MCF 10A (cell line): ENCODE results near the gene SMYD3. TPM values are rescaled to one million over a fixed set of nuclear protein-coding genes. Genes with fewer than 3 reads are reported as not detected.

ENCODE experiments used
- BruUV-seq: library from RNA; stranded (reverse); fragments of 400-500 nt; replicated peaks from 2 replicates; lab custom pipeline; 2021; lab: Mats Ljungman, UMichigan
- CTCF ChIA-PET: fragments of 300-600 bp; sonication (Branson Sonifier 250); formaldehyde crosslinking; extraction: SDS; loops from one replicate; lab custom pipeline; 2021; ENCODE audit warnings: antibody characterized with exemption, inconsistent platforms; lab: Yijun Ruan, JAX
- POLR2A ChIA-PET: fragments of 300-600, 350-650 bp; sonication (Branson Sonifier 250); formaldehyde crosslinking; extraction: SDS; loops from one replicate; lab custom pipeline; 2020; ENCODE audit warnings: antibody characterized with exemption, inconsistent platforms; lab: Yijun Ruan, JAX
- DNase-seq: peaks from one replicate; pipeline ENCODE4 v3.0.0-alpha.2; 2018; ENCODE audit not compliant: unreplicated experiment
- H3K27ac Mint-ChIP-seq: one replicate; pipeline ENCODE4 v1.8.0; 2022; ENCODE audit warnings: mild to moderate bottlenecking, low read depth, mixed read lengths; ENCODE audit not compliant: unreplicated experiment
- H3K27me3 Mint-ChIP-seq: one replicate; pipeline ENCODE4 v1.8.0; 2022; ENCODE audit warnings: mixed read lengths; ENCODE audit not compliant: insufficient read depth, unreplicated experiment
- H3K36me3 Mint-ChIP-seq: one replicate; pipeline ENCODE4 v1.8.0; 2022; ENCODE audit warnings: mild to moderate bottlenecking, moderate library complexity, mixed read lengths; ENCODE audit not compliant: insufficient read depth, unreplicated experiment
- H3K4me1 Mint-ChIP-seq: one replicate; pipeline ENCODE4 v1.8.0; 2022; ENCODE audit warnings: mixed read lengths; ENCODE audit not compliant: insufficient read depth, unreplicated experiment
- H3K4me3 Mint-ChIP-seq: one replicate; pipeline ENCODE4 v1.8.0; 2022; ENCODE audit warnings: mild to moderate bottlenecking, moderate library complexity, mixed read lengths; ENCODE audit not compliant: unreplicated experiment
- H3K9me3 Mint-ChIP-seq: one replicate; pipeline ENCODE4 v1.8.0; 2022; ENCODE audit warnings: mixed read lengths; ENCODE audit not compliant: unreplicated experiment
- CTCF ChIP-seq: fragments of 200-600 bp; IDR thresholded peaks from one replicate; pipeline ENCODE4 v1.8.0; 2022; ENCODE audit warnings: antibody characterized with exemption, mild to moderate bottlenecking; ENCODE audit not compliant: unreplicated experiment
- intact Hi-C: fragments of 100-400 bp; cut with micrococcal nuclease; formaldehyde crosslinking; loops from 2 replicates; pipeline ENCODE4 v1.14.1; 2022
- total RNA-seq: library from RNA; stranded (reverse); gene quantifications from 2 replicates; pipeline ENCODE4 v1.2.3, GENCODE V29; 2022

SMYD3 gene
- total RNA-seq, 1 experiment from 2014 or later: 26.9 TPM

GRCh38 chr1:245871915-245872314, 635.2 kb downstream of the SMYD3 start:
- POLR2A ChIA-PET: no interaction called here

GRCh38 chr1:245871191-245871590, 635.9 kb downstream of the SMYD3 start:
- H3K27me3 Mint-ChIP-seq: no peaks in the 10 kb centered on the region
- intact Hi-C loops: no loop called here
- H3K36me3 Mint-ChIP-seq: no peaks in the 10 kb centered on the region
- no TSS peak for BruUV-seq
- no peak for TF ChIP-seq CTCF
- no peaks in the 10 kb centered on the region for H3K9me3 Mint-ChIP-seq
- peaks cover 5% of the 10 kb centered on the region for H3K4me1 Mint-ChIP-seq
- no peak overlapping the region for H3K4me3 Mint-ChIP-seq
- no peak overlapping the region for H3K27ac Mint-ChIP-seq
- ChIA-PET POLR2A (no interaction called here), CTCF (interaction anchor here (1.5 to 3.3 kb wide), 2 partner anchors 13 to 27 kb away, joined by 3 to 17 read pairs; no protein-coding TSS in a partner anchor)
- DNase-seq: no peak

More at GRCh38 chr1:245871915-245872314, 635.2 kb downstream of the SMYD3 start:
- no peaks in the 10 kb centered on the region for H3K36me3 Mint-ChIP-seq
- BruUV-seq: no TSS peak
- CTCF ChIA-PET: interaction anchor here (0.8 to 1.5 kb wide), 2 partner anchors 26 to 287 kb away, joined by 3 read pairs; no protein-coding TSS in a partner anchor
- intact Hi-C loops: no loop called here
- H3K4me3 Mint-ChIP-seq: no peak overlapping the region
- H3K9me3 Mint-ChIP-seq: no peaks in the 10 kb centered on the region
- peaks cover 5% of the 10 kb centered on the region for H3K4me1 Mint-ChIP-seq
- no peak overlapping the region for H3K27ac Mint-ChIP-seq
- DNase-seq: no peak
- H3K27me3 Mint-ChIP-seq: no peaks in the 10 kb centered on the region
- TF ChIP-seq CTCF: no peak

DNA sequence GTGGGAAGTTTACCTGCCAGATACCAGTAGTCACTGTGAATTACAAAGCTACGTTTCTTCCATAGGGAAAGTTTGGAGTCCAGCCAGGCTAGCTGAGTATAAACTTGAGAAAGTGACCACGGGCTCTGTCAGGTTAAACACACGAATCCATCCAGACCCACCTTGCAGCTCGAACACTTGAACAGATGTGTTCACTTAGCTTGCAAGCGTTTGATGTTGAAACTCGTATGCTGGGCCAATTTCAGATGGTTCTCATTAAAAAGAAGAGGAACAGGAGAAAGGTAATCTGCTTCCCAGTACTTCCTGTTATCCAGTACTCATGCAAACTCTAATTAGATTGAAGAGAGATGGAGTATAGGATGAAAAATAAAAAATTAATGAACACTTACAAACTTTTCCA, 636.4 kb downstream of the SMYD3 start:
- no peak for TF ChIP-seq CTCF
- POLR2A ChIA-PET: interaction anchor here (0.7 kb wide), 1 partner anchor 610 kb away, joined by 3 read pairs; no protein-coding TSS in a partner anchor
- no peak overlapping the region for H3K4me3 Mint-ChIP-seq
- H3K27me3 Mint-ChIP-seq: no peaks in the 10 kb centered on the region
- no peak overlapping the region for H3K27ac Mint-ChIP-seq
- CTCF ChIA-PET: interaction anchor here (0.6 to 3.3 kb wide), 3 partner anchors 12 to 253 kb away, joined by 3 to 17 read pairs (median 6); no protein-coding TSS in a partner anchor
- H3K4me1 Mint-ChIP-seq: peaks cover 5% of the 10 kb centered on the region
- no peaks in the 10 kb centered on the region for H3K36me3 Mint-ChIP-seq
- DNase-seq: no peak
- BruUV-seq: no TSS peak
- intact Hi-C loops: no loop called here
- no peaks in the 10 kb centered on the region for H3K9me3 Mint-ChIP-seq

DNA sequence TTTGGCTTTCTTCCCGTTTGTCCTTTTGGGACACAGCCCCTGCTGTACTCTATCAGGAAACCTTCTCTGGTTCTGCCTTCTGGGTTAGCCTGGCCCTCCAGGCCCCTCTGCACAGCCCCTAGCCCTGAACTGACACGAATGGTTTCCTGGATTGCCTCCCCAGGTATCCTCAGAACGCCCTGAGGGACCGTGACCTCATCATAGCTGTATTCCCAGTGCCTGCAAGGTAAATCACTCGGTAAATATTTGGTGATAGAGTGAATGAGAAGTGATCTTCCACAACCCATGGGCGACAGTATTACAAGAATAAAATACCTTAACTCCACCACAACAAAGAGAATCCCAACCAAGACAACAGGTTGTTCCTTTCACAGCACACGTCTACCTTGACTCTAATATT, 637.2 kb downstream of the SMYD3 start:
- BruUV-seq: no TSS peak
- no peak for DNase-seq
- intact Hi-C loops: no loop called here
- Mint-ChIP-seq H3K27me3 (no peaks in the 10 kb centered on the region), H3K36me3 (no peaks in the 10 kb centered on the region), H3K4me1 (peaks cover 2% of the 10 kb centered on the region), H3K4me3 (no peak overlapping the region), H3K27ac (no peak overlapping the region), H3K9me3 (no peaks in the 10 kb centered on the region)
- POLR2A ChIA-PET: no interaction called here
- CTCF ChIA-PET: interaction anchor here (1.0 to 3.3 kb wide), 6 partner anchors 9 to 713 kb away, joined by 3 to 17 read pairs (median 5); no protein-coding TSS in a partner anchor
- no peak for TF ChIP-seq CTCF
